HEK293 (cell line): ENCODE results near the gene SERGEF.

ENCODE experiments used
- CTCF ChIA-PET: fragments of 350-600 bp; formaldehyde crosslinking; extraction: SDS; loops from one replicate; lab custom pipeline; 2021; ENCODE audit warnings: antibody characterized with exemption; lab: Yijun Ruan, JAX
- POLR2A ChIA-PET: fragments of 300-600 bp; formaldehyde crosslinking; extraction: SDS; loops from one replicate; lab custom pipeline; 2020; ENCODE audit warnings: antibody characterized with exemption, inconsistent platforms; lab: Yijun Ruan, JAX
- H3K27ac ChIP-seq: fragments of 200-500 bp; sonication (Bioruptor generic); 2 replicates; pipeline ENCODE4 v1.5.1; 2014; ENCODE audit warnings: low read depth, low read length, control low read depth, inconsistent platforms; ENCODE audit errors: extremely low read depth
- H3K36me3 ChIP-seq, 2 experiments: fragments of 200-500 bp in 1 of 2; sonication (Bioruptor generic) in 1 of 2; 1 replicate in 1 of 2; 2 replicates in 1 of 2; pipeline ENCODE4 v1.5.1; 2014 to 2017; ENCODE audit warnings: inconsistent platforms in 2 of 2, low read length in 2 of 2; ENCODE audit not compliant: control insufficient read depth in 2 of 2, insufficient read depth in 1 of 2
- H3K4me1 ChIP-seq: fragments of 200-500 bp; sonication (Bioruptor generic); 2 replicates; pipeline ENCODE4 v1.5.1; 2014; ENCODE audit warnings: mild to moderate bottlenecking, low read length, inconsistent platforms; ENCODE audit not compliant: control insufficient read depth, insufficient read depth
- H3K4me3 ChIP-seq: 2 replicates; pipeline ENCODE4 v1.5.1; 2011; ENCODE audit warnings: low read depth, mild to moderate bottlenecking, control low read depth, low read length, moderate library complexity
- H3K9me3 ChIP-seq: fragments of 200-500 bp; sonication (Bioruptor generic); 2 replicates; pipeline ENCODE4 v1.5.1; 2014; ENCODE audit warnings: low read depth, low read length, inconsistent platforms; ENCODE audit not compliant: control insufficient read depth, insufficient read depth
- ELK4 ChIP-seq: IDR thresholded peaks from 2 replicates; pipeline ENCODE4 v1.6.1; 2011; ENCODE audit warnings: mild to moderate bottlenecking, low read depth, low read length, borderline replicate concordance
- INSM2 ChIP-seq: fragments of 450-650 bp; formaldehyde crosslinking; IDR thresholded peaks from 2 replicates; pipeline ENCODE4 v1.5.1; 2016; ENCODE audit warnings: missing biosample characterization, missing genetic modification characterization
- KLF10 ChIP-seq: fragments of 450-650 bp; IDR thresholded peaks from 2 replicates; pipeline ENCODE4 v1.5.1; 2018; ENCODE audit warnings: missing biosample characterization, mild to moderate bottlenecking, missing genetic modification characterization
- MEIS1 ChIP-seq: sonication (generic); formaldehyde crosslinking; IDR thresholded peaks from 2 replicates; pipeline ENCODE4 v1.8.1; 2022; ENCODE audit warnings: missing genetic modification reagents, mild to moderate bottlenecking, borderline replicate concordance
- SCRT2 ChIP-seq: fragments of 450-650 bp; formaldehyde crosslinking; IDR thresholded peaks from 2 replicates; pipeline ENCODE4 v1.5.1; 2016; ENCODE audit warnings: missing biosample characterization, missing genetic modification characterization
- TCF7L2 ChIP-seq: IDR thresholded peaks from 2 replicates; pipeline ENCODE4 v1.6.1; 2011; ENCODE audit warnings: low read depth, mild to moderate bottlenecking, inconsistent platforms, low read length, moderate library complexity, borderline replicate concordance
- ZNF114 ChIP-seq: fragments of 450-650 bp; formaldehyde crosslinking; IDR thresholded peaks from 2 replicates; pipeline ENCODE4 v1.5.0; 2017; ENCODE audit warnings: missing biosample characterization, missing genetic modification characterization
- ZNF133 ChIP-seq: fragments of 450-650 bp; formaldehyde crosslinking; IDR thresholded peaks from 2 replicates; pipeline ENCODE4 v1.5.1; 2016; ENCODE audit warnings: missing biosample characterization, missing genetic modification characterization
- ZNF146 ChIP-seq: fragments of 450-650 bp; formaldehyde crosslinking; IDR thresholded peaks from 2 replicates; pipeline ENCODE4 v1.5.1; 2016; ENCODE audit warnings: missing biosample characterization, missing genetic modification characterization
- ZNF148 ChIP-seq: fragments of 450-650 bp; formaldehyde crosslinking; IDR thresholded peaks from 2 replicates; pipeline ENCODE4 v1.5.0; 2017; ENCODE audit warnings: missing biosample characterization, missing genetic modification characterization, borderline replicate concordance
- ZNF155 ChIP-seq: fragments of 450-650 bp; formaldehyde crosslinking; IDR thresholded peaks from 2 replicates; pipeline ENCODE4 v1.5.1; 2016; ENCODE audit warnings: missing biosample characterization, missing genetic modification characterization
- ZNF214 ChIP-seq: fragments of 450-650 bp; formaldehyde crosslinking; IDR thresholded peaks from 2 replicates; pipeline ENCODE4 v1.5.1; 2017; ENCODE audit warnings: missing biosample characterization, mild to moderate bottlenecking, missing genetic modification characterization, borderline replicate concordance
- ZNF24 ChIP-seq: fragments of 450-650 bp; formaldehyde crosslinking; IDR thresholded peaks from 2 replicates; pipeline ENCODE4 v1.5.1; 2016; ENCODE audit warnings: missing biosample characterization, missing genetic modification characterization
- ZNF274 ChIP-seq, 2 experiments: fragments of 200-500 bp in 1 of 2; fragments of 450-650 bp in 1 of 2; sonication (Bioruptor generic) in 1 of 2; formaldehyde crosslinking in 1 of 2; IDR thresholded peaks; 2 replicates each; pipeline versions ENCODE4 v1.5.1 to v1.6.1; 2014 to 2016; ENCODE audit warnings: borderline replicate concordance in 1 of 2, inconsistent platforms in 1 of 2, low read length in 1 of 2, missing biosample characterization in 1 of 2, missing genetic modification characterization in 1 of 2
- ZNF302 ChIP-seq: fragments of 450-650 bp; formaldehyde crosslinking; IDR thresholded peaks from 2 replicates; pipeline ENCODE4 v1.5.1; 2016; ENCODE audit warnings: missing biosample characterization, missing genetic modification characterization, low read depth
- ZNF548 ChIP-seq: fragments of 450-650 bp; formaldehyde crosslinking; IDR thresholded peaks from 2 replicates; pipeline ENCODE4 v1.5.1; 2016; ENCODE audit warnings: missing biosample characterization, missing genetic modification characterization
- ZNF549 ChIP-seq: fragments of 450-650 bp; IDR thresholded peaks from 2 replicates; pipeline ENCODE4 v1.5.1; 2018; ENCODE audit warnings: missing biosample characterization, missing genetic modification characterization, mild to moderate bottlenecking, inconsistent platforms, moderate library complexity
- ZNF629 ChIP-seq: fragments of 450-650 bp; formaldehyde crosslinking; IDR thresholded peaks from 2 replicates; pipeline ENCODE4 v1.5.1; 2017; ENCODE audit warnings: missing biosample characterization, missing genetic modification characterization
- ZXDB ChIP-seq: fragments of 450-650 bp; formaldehyde crosslinking; IDR thresholded peaks from 2 replicates; pipeline ENCODE4 v1.5.1; 2016; ENCODE audit warnings: missing biosample characterization, missing genetic modification characterization
- TF ChIP-seq, protein P1 (sequence below): fragments of 450-650 bp; formaldehyde crosslinking; IDR thresholded peaks from 2 replicates; pipeline ENCODE4 v1.5.1; 2016; ENCODE audit warnings: missing biosample characterization, missing genetic modification characterization
- TF ChIP-seq, protein P2 (sequence below): fragments of 450-650 bp; formaldehyde crosslinking; IDR thresholded peaks from 2 replicates; pipeline ENCODE4 v1.5.1; 2017; ENCODE audit warnings: missing biosample characterization, missing genetic modification characterization

The SERGEF gene

GRCh38 chr11:17796154-17796553 lies 216.7 kb downstream of the SERGEF start (continued):
- TF ChIP-seq, protein P1, sequence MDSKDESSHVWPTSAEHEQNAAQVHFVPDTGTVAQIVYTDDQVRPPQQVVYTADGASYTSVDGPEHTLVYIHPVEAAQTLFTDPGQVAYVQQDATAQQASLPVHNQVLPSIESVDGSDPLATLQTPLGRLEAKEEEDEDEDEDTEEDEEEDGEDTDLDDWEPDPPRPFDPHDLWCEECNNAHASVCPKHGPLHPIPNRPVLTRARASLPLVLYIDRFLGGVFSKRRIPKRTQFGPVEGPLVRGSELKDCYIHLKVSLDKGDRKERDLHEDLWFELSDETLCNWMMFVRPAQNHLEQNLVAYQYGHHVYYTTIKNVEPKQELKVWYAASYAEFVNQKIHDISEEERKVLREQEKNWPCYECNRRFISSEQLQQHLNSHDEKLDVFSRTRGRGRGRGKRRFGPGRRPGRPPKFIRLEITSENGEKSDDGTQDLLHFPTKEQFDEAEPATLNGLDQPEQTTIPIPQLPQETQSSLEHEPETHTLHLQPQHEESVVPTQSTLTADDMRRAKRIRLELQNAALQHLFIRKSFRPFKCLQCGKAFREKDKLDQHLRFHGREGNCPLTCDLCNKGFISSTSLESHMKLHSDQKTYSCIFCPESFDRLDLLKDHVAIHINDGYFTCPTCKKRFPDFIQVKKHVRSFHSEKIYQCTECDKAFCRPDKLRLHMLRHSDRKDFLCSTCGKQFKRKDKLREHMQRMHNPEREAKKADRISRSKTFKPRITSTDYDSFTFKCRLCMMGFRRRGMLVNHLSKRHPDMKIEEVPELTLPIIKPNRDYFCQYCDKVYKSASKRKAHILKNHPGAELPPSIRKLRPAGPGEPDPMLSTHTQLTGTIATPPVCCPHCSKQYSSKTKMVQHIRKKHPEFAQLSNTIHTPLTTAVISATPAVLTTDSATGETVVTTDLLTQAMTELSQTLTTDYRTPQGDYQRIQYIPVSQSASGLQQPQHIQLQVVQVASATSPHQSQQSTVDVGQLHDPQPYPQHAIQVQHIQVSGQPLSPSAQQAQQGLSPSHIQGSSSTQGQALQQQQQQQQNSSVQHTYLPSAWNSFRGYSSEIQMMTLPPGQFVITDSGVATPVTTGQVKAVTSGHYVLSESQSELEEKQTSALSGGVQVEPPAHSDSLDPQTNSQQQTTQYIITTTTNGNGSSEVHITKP (tag by site-specific recombination): no peak
- TF ChIP-seq ZNF548 (tag by site-specific recombination) (no peak), ZNF629 (no peak), ZXDB (no peak), KLF10 (tag by site-specific recombination) (no peak)
- TF ChIP-seq, all 188 proteins: peak for 0

GRCh38 chr11:17794981-17795380 lies 217.9 kb downstream of the SERGEF start:
- ChIA-PET POLR2A (no interaction called here), CTCF (no interaction called here)
- TF ChIP-seq, protein P2, sequence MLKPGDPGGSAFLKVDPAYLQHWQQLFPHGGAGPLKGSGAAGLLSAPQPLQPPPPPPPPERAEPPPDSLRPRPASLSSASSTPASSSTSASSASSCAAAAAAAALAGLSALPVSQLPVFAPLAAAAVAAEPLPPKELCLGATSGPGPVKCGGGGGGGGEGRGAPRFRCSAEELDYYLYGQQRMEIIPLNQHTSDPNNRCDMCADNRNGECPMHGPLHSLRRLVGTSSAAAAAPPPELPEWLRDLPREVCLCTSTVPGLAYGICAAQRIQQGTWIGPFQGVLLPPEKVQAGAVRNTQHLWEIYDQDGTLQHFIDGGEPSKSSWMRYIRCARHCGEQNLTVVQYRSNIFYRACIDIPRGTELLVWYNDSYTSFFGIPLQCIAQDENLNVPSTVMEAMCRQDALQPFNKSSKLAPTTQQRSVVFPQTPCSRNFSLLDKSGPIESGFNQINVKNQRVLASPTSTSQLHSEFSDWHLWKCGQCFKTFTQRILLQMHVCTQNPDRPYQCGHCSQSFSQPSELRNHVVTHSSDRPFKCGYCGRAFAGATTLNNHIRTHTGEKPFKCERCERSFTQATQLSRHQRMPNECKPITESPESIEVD (tag by site-specific recombination): no peak
- TF ChIP-seq ZNF133 (tag by site-specific recombination) (no peak), ZNF114 (tag by site-specific recombination) (no peak), INSM2 (tag by site-specific recombination) (no peak), ZNF155 (tag by site-specific recombination) (no peak), ZNF549 (tag by site-specific recombination) (no peak), ELK4 (no peak), ZNF24 (no peak), TCF7L2 (no peak), SCRT2 (tag by site-specific recombination) (no peak)
- H3K27ac ChIP-seq: no peak overlapping the region
- H3K4me3 ChIP-seq: no peak overlapping the region
- H3K36me3 ChIP-seq: no peaks in the 10 kb centered on the region
- no peaks in the 10 kb centered on the region for H3K4me1 ChIP-seq
- no peaks in the 10 kb centered on the region for H3K9me3 ChIP-seq

- POLR2A ChIA-PET: no interaction called here
- Histone ChIP-seq H3K4me1 (no peaks in the 10 kb centered on the region), H3K4me3 (no peak overlapping the region), H3K36me3 (no peaks in the 10 kb centered on the region), H3K27ac (no peak overlapping the region), H3K9me3 (no peaks in the 10 kb centered on the region)
- CTCF ChIA-PET: interaction anchor here (1.0 to 2.2 kb wide), 2 partner anchors 70 to 71 kb away, joined by 6 read pairs; no protein-coding TSS in a partner anchor
- TF ChIP-seq ZNF148 (tag by site-specific recombination): no peak
- TF ChIP-seq ZNF146 (tag by site-specific recombination): no peak
- no peak for TF ChIP-seq ZNF214 (tag by site-specific recombination)
- no peak for TF ChIP-seq ZNF274 (IDR thresholded peaks at IDR 0.05; ENCODE audit: low read length)
- no peak for TF ChIP-seq ZNF274 (tag by site-specific recombination; IDR thresholded peaks at IDR 0.05; ENCODE audit: borderline replicate concordance)
- no peak for TF ChIP-seq ZNF302 (tag by site-specific recombination)
- no peak for TF ChIP-seq MEIS1 (CRISPR knock-in tag)
These were observed 219.1 kb downstream of the SERGEF start for GRCh38 chr11:17793642-17794170.
